Measurements from ENCODE around the gene SIPA1. TPM values are rescaled to one million over a fixed set of nuclear protein-coding genes. Genes with fewer than 3 reads are reported as not detected.

Gene SIPA1
- total RNA-seq: 86.9 TPM

DNA sequence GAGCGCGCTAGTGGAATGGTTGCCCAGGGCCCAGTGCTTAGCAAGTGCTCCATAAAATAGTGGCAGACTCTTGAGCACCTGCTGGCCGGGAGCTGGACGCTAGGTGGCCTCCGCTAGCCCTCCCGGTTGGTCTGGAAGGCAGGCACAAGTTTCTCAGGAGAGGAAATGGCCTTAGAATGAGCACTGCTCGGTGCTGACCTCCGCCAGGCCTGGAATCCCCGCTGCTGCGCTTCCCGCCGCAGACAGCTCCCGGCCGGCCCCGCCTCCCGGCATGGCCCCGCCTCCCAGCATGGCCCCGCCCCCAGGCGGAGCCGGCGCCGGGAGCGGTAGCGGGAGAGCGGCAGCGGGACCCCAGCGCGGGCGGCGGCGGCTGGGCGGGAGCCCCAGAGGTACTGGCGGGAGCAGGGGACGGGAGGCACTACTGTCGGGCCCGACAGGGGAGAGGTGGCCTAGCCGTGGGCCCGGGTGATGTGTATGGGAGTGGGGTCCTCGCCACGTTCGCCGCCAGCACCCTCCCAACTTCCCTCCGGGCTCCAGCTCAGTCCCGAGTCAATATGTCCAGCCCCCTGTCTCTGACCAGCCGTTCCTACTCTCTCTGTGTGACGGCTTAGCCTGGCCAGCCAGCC is at the start of gene SIPA1:
TSS of gene SIPA1 (plus strand) at position 308 of the 626 bp plus-strand sequence. CDS start 2,821 bp downstream, outside the sequence.
- peak; percentile 79 for ATAC-seq
- peak; percentile 89 for DNase-seq (ENCODE audit: low spot score)
- intact Hi-C loops (cut with DNase I): no loop called here

DNA sequence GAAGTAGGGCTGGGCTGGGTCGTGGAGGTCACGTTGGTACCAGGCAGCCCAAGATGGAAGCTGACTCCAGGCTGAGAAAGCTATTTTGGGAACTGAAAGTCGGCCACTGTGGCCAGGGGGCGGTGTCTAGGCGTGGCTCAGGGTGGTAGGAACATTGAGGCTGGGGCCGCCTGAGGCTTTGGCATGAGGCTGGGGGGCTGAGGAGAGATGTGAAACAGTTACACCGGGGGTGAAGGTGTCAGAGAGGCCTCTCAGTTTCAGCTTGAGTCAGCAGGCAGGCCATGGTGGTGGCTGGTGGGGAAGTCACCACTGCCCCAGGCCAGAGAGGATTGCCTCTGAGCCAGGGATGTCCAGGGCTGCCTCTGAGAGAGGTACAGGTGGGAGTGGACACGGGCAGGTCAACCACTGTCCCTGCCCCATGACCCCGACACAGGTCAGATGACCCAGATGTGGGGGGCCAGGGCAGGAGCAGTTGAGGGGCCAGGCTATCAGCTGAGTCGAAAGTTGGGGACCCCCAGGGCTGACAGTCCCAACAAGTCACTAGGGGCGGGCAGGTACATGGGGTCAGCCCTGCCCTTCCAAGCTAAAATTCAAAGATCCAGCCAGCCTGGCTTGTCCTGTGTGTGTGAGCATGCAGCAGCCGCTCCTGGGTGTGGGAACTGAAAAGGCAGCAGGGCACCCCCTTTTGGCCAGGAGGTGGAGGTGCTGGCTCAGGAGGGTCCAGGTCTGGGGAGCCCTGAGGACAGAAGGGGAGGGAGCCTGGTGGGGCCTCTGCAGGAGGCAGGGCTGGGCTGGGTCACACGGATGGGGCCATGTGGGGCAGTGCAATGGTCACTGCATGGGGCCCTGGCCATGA is 49.5 kb upstream of the SIPA1 start:
- intact Hi-C loops (cut with DNase I): no loop called here
- DNase-seq (ENCODE audit: low spot score) (no peak), ATAC-seq (peak; percentile 30)

DNA sequence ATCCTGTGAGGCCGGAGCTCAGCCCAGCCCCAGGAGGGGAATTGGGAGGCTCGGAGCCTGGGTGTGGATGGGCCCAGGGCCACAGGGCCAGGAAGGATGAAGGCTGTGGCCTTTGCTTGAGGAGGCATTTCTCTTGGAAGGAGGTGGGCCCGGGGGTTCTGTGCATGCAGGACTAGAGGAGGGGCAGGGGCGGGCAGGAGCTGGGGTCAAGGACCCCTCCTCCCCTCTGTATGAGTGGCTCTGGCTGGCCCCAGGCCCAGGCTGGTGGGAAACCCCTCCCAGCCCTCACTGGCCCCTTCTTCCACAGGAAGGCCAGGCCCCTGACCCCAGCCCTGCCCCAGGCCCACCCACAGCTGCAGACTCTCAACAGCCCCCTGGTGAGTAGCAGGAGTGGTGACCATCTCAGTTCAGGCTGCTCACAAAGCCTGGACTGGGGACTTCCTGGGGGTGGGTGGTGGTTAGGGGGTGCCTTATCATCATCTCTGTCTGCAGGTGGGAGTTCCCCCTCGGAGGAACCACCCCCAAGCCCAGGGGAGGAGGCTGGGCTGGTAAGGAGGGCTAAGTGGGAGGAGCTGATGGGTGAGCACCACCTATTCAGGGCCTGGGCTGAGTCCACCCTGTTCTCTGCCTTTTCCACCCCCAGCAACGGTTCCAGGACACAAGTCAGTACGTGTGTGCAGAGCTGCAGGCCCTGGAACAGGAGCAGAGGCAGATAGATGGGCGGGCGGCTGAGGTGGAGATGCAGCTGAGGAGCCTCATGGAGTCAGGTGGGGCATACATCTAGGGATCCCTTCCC is 48.3 kb upstream of the SIPA1 start:
- ATAC-seq: peak; percentile 23
- intact Hi-C loops (cut with DNase I): loop anchor here (10.0 kb wide), 2 partner anchors 45 to 215 kb away; no protein-coding TSS in a partner anchor

DNA sequence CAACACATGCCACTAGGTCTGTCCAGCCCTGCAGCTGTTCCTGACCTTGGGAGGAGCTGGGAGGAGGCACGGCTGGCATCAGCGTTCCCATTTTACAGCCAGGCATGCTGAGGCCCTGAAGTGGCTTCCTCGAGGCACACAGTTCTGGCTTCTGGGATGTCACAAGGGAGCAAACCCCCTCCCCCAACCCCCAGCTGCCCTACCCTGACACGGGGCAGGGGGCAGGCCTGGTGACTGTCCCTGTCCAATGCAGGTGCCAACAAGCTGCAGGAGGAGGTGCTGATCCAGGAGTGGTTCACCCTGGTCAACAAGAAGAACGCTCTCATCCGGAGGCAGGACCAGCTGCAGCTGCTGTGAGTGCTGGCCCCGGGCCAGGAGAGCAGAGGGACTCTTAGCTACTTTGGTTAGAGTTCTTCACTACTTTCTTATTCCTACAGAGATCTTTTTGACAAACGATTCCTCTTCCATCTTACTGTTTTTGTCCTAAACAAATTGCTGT is 47.6 kb upstream of the SIPA1 start:
- peak; percentile 2 for ATAC-seq
- intact Hi-C loops (cut with DNase I): loop anchor here (10.0 kb wide), 2 partner anchors 45 to 215 kb away; no protein-coding TSS in a partner anchor
- DNase-seq (ENCODE audit: low spot score): no peak

More for the DNA sequence above, 48.3 kb upstream of the SIPA1 start:
- DNase-seq (ENCODE audit: low spot score): no peak

- intact Hi-C loops (cut with DNase I): loop anchor here (10.0 kb wide), 2 partner anchors 47 to 217 kb away; no protein-coding TSS in a partner anchor
- ATAC-seq: peak; percentile 51
- DNase-seq (ENCODE audit: low spot score): no peak
Observed at GRCh38 chr11:65591939-65592857, 45.7 kb upstream of the SIPA1 start.

DNA sequence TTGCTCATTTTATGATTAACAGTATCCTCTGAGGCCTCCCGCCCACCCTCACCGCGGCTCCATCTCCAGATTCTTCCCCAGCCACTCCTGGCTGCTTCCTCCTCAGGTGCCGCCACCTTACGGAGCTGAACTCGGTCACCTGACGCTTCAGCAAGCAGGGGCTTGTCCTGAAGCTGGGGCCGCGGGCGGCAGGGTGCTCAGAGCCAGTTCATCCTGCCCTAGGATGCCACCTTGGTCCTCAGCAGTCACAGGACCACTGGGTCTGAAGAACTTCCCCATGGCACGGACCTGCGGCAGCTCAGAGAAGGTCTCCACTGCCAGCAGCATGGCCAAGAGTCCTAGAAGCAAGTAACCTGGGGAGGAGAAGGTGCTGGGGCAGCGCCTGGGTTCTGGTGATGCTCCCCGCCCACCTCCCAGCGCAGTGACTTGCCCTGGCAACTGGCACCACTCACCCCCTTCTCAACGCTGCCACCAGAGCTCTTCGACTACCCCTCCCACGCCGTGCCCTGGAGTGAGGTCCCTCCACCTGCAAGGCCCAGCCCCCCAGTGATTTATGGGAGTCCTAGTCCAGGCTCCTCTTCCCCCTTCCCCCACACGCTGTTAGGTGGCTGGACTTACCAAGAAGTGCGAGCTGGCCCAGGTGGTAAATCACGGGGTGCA is 44.9 kb upstream of the SIPA1 start:
- no peak for ATAC-seq
- intact Hi-C loops (cut with DNase I): loop anchor here (10.0 kb wide), 2 partner anchors 48 to 218 kb away; no protein-coding TSS in a partner anchor
- DNase-seq (ENCODE audit: low spot score): no peak

DNA sequence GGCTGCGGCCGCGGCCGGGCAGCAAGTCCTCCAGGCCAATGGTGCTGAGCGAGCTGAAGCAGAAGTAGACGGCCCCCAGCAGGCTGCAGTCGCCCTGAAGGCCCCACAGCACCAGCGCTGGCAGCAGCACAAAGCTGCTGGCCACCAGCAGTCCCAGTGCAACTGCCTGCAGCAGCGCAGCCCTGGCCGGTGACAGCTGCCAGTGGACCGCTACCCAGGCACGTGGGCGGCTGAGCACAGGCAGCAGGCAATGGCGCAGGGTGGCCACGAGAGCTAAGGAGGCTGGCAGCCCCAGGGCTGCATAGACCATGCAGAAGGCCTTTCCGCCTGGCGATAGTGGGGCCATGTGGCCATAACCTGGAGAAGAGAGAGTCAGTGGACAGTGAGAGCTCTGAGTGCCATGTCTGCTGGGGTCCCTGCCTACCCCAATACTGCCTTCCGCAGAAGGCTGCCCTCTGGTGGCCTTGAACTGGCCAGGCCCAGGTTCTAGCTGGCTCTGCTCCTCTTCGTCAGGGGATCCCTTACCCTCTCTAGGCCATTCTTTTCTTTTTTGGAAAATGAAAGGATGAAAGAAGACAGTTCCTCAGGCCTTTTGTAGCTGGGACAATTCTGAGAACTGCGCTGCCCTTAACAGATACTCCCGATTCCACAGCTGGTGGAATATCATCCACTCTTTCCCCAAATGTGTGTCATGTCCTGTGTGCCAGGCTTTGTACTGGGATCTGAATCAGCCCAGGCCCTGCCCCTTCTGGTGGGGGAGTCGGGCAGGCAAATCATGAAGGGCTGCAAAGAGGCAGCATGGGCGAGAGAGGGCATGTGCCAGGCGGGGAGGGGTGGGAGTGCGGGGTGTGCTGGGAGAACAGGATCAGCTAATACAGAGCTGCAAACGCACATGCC is 44.1 kb upstream of the SIPA1 start:
- ATAC-seq: peak; percentile 50
- peak; percentile 73 for DNase-seq (ENCODE audit: low spot score)
- intact Hi-C loops (cut with DNase I): loop anchor here (10.0 kb wide), 2 partner anchors 49 to 219 kb away; no protein-coding TSS in a partner anchor

DNA sequence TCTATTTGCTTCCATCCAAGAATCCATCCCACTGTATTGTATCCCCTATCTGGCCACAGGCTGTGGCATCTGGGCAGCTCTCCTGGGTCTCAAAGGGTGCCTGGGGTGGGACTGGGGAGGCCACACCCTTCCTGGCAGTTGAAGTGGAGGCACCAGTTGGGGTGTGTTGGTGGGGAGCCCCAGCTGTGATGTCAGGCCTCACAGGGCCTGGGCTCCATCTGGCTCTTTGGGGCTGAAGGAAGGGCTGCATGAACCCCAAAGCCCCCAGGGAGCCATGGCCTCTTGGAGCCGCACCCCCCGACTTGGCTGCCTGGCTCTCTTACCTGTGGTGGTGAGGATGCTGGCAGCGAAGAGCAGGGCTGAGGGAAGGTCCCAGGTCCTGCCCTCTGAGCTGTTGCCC is 42.8 kb upstream of the SIPA1 start:
- DNase-seq (ENCODE audit: low spot score): no peak
- intact Hi-C loops (cut with DNase I): loop anchor here (10.0 kb wide), 2 partner anchors 50 to 220 kb away; no protein-coding TSS in a partner anchor
- no peak for ATAC-seq

GRCh38 chr11:65595543-65596281 is 42.2 kb upstream of the SIPA1 start, which contains the start of gene KCNK7:
Gene KCNK7 (minus strand): TSS chr11:65595800. CDS start chr11:65595772, 28 bp downstream.
- ATAC-seq: no peak
- intact Hi-C loops (cut with DNase I): loop anchor here (10.0 kb wide), 2 partner anchors 51 to 221 kb away; no protein-coding TSS in a partner anchor
- no peak for DNase-seq (ENCODE audit: low spot score)

DNA sequence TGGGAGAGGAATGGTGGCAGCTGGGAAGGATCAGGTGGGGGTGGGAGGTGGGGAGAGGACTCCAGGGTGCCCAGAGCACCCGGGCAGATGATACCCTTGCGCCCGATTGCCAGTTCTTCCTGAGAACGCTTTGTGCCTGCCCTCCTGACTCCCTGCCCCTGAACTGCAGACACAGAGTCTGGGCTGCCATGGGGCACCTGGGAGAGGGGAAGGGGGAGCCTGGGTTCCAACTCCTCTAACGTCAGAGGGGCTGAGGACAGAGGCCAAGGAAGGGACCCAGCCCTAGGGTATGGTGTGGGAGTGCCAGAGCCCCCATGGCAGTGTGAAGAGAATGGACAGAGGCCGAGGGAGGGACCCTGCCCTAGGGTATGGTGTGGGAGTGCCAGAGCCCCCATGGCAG is 41.4 kb upstream of the SIPA1 start:
- intact Hi-C loops (cut with DNase I): loop anchor here (10.0 kb wide), 2 partner anchors 52 to 222 kb away; no protein-coding TSS in a partner anchor
- no peak for ATAC-seq
- DNase-seq (ENCODE audit: low spot score): no peak

DNA sequence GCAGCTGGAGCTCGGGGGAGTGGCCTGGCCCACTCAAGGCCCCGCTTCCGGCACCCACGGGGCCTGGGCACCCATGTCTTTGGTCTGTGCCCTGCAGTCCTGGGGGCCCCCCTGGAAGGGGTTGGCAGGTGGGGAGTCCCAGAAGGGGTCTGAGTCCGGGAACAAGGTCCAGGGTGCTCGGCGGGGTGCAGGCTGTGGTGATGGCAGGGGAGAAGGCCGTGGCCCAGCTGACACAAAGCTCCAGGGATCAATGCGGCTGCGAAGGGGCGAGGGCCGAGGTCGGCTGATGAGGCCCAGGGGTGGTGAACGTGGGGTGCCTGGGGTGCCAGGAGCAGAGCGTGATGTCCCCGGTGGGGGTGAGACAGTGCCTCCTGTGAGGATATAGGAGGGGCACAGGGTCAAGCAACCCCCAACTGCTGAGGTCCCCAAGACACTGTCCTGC is 39.6 kb upstream of the SIPA1 start:
- ATAC-seq: no peak
- no peak for DNase-seq (ENCODE audit: low spot score)
- intact Hi-C loops (cut with DNase I): loop anchor here (10.0 kb wide), 2 partner anchors 53 to 223 kb away; no protein-coding TSS in a partner anchor

DNA sequence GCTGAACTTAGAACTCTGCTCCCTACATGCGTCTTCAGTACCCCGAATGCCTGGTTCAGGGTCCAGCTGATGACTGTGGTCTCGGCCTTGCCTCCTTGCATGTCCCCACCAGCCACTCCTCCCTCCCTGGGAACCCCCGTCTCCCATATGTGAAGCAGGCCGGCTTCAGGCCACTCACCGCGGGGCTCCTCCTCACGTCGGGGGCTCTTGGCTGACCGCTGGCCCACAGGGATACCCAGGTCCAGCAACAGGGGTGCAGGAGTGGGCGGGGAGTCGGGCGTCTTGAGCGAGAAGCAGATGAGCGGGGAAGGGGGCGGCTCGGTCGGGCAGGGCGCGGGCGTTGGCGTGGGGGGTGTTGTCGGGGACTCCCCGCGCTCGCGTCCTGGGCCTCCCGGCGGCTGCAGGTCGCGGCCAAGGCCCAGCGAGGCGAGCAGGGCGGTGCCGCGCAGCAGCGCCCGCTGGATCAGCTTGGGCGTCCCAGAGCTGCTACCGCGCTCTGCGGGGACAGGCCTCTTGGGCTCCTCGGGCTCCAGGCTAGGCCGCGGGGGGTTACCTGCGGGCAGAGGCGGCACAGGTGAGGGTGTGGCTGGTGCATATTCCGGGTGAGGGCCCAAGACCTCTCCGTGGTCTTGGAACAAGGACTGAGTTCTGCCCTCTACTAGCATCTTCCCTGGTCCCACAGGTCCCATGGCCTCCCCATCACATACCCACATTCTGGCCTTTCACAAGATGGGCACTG is 38.5 kb upstream of the SIPA1 start:
- DNase-seq (ENCODE audit: low spot score) (no peak), ATAC-seq (no peak)
- intact Hi-C loops (cut with DNase I): loop anchor here (10.0 kb wide), 2 partner anchors 55 to 225 kb away; no protein-coding TSS in a partner anchor

DNA sequence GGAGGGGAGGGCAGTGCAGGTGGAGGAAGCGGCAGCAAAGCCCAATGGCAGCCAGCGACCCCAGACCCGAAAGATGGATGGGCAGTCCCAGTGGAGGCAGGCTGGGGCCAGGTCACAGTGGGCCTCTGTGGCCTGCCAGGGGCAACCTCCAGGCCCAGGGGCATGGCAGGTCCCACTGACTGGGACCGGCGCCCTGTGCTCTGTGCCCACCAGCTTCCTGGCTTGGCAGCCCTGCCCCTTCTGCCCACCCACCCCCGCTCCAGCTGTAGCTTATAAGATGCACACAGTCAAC is 38.0 kb upstream of the SIPA1 start:
- ATAC-seq: no peak
- intact Hi-C loops (cut with DNase I): loop anchor here (10.0 kb wide), 2 partner anchors 55 to 225 kb away; no protein-coding TSS in a partner anchor
- no peak for DNase-seq (ENCODE audit: low spot score)

- DNase-seq (ENCODE audit: low spot score): no peak
- ATAC-seq: no peak
- intact Hi-C loops (cut with DNase I): no loop called here
Observed at GRCh38 chr11:65604258-65604657, 33.6 kb upstream of the SIPA1 start.

Measured in sciatic nerve (tissue), 2 donors.